Hippocampal formation (tissue), 2 donors: ENCODE data around the gene CDK14.

Experiments
- DNase-seq, 2 donors: peaks; one replicate each; lab custom pipeline; 2025; lab: John Stamatoyannopoulos, UW

CDK14 gene

DNA sequence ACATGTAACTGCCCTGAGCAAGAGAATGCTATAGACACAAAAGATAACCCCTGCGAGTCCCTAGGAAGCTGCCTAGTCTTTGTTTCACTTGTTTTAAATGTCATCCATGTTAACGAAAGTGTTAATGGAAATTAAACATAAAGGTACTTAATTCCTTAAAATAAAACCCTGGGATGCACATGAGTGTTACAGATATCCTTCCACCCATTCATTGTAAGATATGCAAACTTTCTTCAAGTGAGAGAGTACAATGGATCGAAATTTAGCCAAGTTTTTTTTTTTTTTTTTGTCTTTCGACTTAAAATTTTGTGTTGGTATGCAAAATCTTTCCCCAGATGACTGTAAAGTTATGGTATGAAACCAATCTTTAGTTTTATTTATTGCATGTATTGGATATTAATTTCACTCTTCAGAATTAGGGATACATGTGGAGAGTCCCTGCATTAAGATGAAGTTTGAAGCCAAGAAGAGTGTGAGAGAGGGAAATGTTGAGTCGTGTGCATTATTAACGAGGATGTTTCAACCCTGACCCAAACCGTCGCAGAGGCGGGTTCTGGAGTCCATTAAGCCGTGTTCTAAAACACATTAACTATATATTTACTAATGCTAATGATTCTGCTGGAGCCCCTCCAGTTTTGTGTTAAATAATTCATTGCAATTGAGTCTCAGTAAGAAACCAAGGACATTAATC is 1.6 kb downstream of the CDK14 start:
- DNase-seq: no peak

GRCh38 chr7:90599038-90599437 is 2.9 kb downstream of the CDK14 start:
- DNase-seq: no peak

DNA sequence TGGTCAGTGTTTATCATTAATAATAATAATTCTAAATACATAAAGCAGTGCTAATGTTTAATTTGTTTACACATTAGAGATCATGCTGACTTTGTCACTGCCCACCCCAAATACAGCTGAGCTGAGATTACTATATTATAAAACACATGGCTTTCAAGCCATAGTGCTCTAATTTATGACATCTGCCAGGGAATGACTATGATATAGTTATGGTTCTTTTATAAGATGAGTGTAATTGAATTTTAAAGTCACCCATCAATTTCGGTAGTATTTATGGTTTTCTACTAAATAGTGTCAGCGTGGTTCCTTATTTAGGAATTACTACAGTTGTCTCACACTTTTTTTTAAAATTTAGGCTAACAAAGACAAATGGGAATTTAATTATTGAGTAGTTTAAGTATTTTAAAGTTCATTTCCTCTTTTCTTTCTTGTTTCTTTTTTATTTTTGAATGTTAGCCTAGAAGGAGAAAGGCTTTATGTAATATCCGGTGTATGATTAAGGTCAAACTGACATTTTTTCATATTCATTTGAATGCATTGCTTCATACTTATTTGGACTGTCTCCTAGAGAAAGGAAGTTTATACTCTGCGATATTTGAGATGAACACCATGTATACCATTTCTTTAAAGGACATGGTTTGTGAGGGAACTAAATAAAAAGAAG is 3.9 kb downstream of the CDK14 start:
- DNase-seq: no peak

DNA sequence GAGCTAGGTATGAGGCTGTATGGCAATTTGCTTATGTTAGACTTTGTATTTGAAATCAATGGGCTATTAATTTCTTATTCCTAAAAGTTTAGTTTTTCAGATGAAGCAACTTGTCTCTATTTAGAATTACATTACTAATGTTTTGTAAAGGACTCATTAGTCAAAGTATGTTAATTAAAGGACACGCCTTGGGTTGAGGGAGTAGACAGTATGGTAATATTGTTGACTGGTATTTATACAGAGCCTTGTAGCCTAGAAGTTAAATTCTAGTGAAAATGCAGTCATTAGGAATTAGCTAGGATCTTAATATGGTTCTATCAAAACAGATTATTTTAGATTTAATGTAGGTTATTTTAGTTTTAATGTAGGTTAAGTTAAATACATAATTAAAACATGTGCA is 6.2 kb downstream of the CDK14 start:
- no peak for DNase-seq

- DNase-seq: no peak
Measured at GRCh38 chr7:90603346-90603745, 7.2 kb downstream of the CDK14 start.

- no peak for DNase-seq
Measured at GRCh38 chr7:90604383-90604782, 8.3 kb downstream of the CDK14 start.

GRCh38 chr7:90605055-90605454 is 8.9 kb downstream of the CDK14 start:
- DNase-seq: no peak

DNA sequence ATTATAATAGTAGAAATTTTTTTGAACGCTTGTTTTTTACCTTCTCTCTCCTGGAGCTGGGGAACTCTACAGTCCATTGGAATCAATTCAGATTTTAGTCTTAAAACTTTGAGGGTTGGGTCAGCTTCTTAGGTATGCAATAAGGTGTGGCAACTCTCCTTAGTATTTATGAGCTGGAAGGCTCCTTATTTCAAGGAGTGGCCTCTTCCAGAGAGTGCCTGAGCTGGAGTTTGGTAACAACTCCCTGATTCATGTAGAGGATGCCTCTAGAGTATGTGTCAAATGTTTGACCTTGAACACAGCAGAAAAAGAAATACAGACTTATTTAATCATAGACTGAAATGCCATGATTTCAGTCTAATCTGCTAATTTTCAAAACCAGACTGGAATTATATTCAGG is 11.1 kb downstream of the CDK14 start:
- DNase-seq: no peak

DNA sequence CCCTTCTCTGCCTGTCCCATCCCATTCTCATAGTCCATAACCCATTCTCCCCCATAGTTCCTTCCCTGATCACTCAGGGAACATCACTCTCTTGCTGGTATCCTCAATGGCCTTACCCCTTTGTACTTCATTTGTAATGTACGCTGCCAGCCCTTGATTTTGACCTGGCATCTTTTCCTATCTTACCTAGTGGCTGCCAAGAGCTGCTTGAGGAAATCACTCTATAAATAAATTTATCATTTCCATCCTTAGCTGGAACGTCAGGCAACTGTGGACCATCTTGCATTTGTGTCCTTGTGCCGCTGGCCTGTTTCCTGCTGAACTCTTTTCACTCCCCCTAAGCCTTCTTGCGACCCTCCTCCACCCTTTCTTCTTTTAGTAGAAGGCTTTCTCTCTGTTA is 14.0 kb downstream of the CDK14 start:
- no peak for DNase-seq

- no peak for DNase-seq
Measured at GRCh38 chr7:90611115-90611514, 15.0 kb downstream of the CDK14 start.

- no peak for DNase-seq
Measured at GRCh38 chr7:90613088-90613498, 17.0 kb downstream of the CDK14 start.

DNA sequence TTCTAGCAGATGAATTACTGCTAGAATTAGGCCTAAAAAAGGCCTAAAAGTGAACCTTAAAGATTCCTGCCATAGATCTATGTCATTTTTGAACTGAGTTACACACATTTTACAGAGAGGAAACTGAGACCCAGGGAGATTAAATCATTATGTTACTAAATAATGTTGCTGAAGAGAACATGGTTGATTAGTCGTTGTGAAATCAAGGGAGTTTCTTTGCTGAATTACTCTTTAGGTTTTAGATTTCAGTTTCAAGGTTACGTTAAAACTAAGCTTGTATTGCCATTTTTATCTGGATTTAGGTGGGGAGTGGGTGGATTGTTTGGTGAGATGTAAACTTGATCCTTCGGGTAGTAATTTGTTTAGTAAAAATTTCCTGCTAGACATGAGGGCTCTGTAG is 21.3 kb downstream of the CDK14 start:
- no peak for DNase-seq

DNA sequence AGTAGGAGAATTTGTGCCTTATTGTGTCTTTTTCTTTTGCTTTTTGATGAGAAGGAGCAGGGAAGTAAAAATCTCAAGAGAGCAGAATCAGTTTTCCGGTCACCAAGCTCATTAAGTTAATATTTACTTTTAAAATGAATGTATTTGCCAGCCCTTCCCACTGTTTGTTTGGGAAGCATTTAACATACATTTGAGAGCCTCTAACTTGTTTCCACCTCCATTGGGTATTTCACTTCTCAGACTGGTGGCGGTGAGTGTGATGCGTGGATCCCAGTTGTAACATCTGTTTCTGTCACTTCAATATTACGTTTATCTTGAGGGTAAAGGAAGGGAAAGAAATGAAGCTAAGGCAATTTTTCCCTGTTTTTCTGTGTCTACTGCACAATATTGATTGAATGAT is 22.8 kb downstream of the CDK14 start:
- no peak for DNase-seq

DNA sequence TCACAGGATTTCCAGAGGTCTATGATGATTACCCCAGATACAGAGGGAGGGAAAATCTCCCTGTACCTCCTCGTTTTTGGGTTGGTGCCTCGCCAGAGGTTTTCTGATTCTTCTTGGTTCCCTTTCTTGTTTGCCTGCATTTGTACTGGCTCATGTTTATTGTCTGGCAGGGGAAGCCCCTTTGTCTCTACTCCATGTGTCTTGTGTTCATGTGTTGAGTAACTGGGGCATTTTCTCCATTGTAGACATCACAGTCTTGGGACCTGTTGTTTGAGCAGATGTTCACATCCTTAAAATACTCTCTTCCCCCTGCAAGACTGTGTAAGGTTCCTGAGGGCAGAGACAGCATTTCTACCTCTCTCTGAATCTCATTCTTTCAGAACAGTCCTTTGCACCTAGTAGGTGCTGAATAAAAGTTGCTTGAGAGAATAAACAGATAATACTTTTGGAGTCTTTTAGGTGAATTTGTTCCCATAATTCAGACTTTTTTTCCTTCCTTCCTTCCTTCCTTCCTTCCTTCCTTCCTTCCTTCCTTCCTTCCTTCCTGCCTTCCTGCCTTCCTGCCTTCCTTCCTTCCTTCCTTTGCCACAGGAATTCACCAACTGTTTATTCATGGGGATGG is 25.1 kb downstream of the CDK14 start:
- DNase-seq: no peak

DNA sequence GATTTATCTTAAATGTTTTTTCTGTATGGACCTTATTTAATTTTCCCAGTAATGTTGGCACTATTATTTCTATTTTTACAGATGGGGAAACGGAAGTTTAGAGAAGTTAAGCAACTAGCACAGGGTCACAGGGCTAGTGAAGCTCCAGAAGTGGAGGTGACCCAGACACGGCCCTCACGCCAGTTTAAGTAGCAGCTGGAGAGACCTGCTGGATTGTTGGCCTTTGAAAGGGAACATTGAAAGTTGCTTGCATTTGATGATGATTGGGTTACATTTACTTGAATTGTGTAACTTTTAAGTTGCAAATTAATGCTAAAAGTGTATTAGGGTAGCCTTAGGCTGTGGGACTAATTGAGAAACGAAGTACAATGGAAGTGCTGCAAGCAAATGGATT is 25.6 kb downstream of the CDK14 start:
- no peak for DNase-seq

- DNase-seq: no peak
Measured at GRCh38 chr7:90622670-90623069, 26.5 kb downstream of the CDK14 start.

DNA sequence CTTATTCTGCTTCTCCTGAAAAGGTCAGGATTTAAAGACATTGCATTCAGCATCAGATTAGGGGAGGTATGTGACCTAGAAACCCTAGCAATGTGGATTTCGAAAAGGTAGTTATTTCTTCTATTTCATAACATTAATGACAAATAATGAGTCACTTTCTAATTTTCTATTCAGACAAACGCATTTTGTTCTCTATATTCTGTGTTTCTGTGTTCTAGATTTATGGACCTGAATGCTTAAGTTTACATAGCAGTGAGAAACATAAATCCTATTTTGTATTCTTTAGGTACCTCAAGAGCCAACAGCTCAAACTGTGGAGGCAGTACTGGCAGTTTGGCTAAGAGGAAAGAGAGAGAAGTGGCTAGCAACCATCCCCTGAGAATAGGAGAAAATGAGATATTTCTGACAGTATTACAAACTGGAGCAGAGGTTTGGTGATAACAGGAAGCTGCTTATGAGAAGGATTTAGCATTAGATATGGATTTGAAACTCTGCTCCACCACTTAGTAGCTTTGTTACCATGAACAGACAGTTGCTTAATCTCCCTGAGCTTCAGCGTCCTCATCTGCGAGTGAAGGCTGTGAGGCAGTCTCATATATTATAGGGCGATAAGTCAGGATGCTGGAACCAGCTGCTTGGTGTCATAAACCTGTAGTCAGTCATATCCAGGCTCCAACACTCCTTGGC is 28.2 kb downstream of the CDK14 start:
- DNase-seq: no peak

GRCh38 chr7:90625051-90625450 is 28.9 kb downstream of the CDK14 start:
- no peak for DNase-seq

GRCh38 chr7:90625562-90625961 is 29.4 kb downstream of the CDK14 start:
- no peak for DNase-seq

- DNase-seq: no peak
Measured at GRCh38 chr7:90626013-90626412, 29.9 kb downstream of the CDK14 start.

DNA sequence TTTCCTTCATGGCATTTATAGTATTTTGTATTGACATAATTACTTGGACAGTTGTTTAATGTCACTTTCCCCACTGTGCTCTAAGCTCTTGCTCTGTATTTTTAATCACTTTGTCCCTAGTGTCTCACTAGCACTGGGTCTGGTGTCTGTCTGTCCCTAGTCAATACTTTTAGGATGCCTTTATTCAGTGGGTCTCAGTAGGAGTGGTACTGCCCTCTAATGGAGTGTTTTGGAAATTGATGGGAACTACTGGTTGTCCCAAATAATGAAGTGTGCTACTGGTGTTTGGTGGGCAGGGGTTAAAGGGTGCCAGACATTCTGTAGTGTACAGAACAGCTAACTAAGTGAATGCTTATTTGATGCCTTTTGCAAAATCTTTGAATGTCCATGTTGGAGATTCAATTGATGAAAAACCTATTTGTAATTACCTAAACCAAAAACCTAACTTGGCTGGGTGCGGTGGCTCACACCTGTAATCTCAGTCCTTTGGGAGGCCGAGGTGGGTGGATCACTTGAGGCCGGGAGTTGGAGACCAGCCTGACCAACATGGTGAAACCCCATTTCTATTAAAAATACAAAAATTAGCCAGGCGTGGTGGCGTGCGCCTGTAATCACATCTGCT is 33.3 kb downstream of the CDK14 start:
- peak in 1 of 2 donors; percentile 10 for DNase-seq

- DNase-seq: no peak
Measured at GRCh38 chr7:90631502-90631901, 35.4 kb downstream of the CDK14 start.
